SK-N-MC (cell line): ENCODE measurements around the gene RNASEH2A.
"Not testable (repeated sequence)": the region's sequence is repeated elsewhere in the genome, so short reads cannot be mapped to it uniquely, and the experiment has no call there.

ENCODE experiments used
- EZH2 ChIP-seq: fragments of 200-600 bp; sonication (generic); IDR thresholded peaks from one replicate; pipeline ENCODE4 v1.6.1; 2017; ENCODE audit warnings: antibody characterized with exemption
- POLR2AphosphoS5 ChIP-seq: IDR thresholded peaks from 2 replicates; pipeline ENCODE4 v1.6.1; 2012; ENCODE audit warnings: mild to moderate bottlenecking, low read depth, low read length, borderline replicate concordance

- not testable (repeated sequence) for TF ChIP-seq EZH2, POLR2AphosphoS5
These were observed 8.8 kb upstream of the RNASEH2A start for GRCh38 chr19:12797607-12798006.
